ENCODE measurements around the gene PPA2. TPM values are rescaled to one million over a fixed set of nuclear protein-coding genes. Genes with fewer than 3 reads are reported as not detected.

Gene PPA2
- total RNA-seq, 1 donor from 2014 or later = 91.1 TPM

DNA sequence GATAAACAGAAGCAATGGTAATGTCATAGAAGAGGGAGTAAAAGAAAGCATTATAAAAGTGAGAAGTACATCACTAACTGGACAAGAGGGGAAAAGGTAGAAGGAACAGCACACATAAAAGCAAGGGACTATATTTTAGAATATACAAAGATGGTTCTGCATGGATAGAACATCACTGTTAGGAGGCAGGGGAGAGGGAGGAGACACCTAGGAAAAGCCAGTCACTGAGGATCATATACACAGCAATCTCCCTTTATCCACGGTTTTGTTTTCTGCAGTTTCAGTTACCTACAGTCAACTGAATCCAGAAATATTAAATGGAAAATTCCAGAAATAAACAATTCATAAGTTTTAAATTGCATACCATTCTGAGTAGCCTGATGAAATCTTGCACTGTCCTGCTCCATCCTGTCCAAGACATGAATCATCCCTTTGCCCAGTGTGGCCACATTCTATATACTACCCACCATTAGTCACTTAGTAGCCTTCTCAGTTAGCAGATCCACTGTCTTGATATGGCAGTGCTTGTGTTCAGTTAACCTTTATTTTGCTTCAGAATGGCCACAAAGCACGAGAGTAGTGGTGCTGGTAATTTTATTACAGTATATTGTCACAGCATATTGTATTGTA is 74.2 kb downstream of the PPA2 start:
- no peak overlapping the region for H3K4me3 ChIP-seq (ENCODE audit: low read depth, low read length)
- no peaks in the 10 kb centered on the region for H3K36me3 ChIP-seq (ENCODE audit: control insufficient read depth, insufficient read depth, low read length)
- peak; percentile 89 for DNase-seq (ENCODE audit: low read depth)
- TF ChIP-seq, protein P1, sequence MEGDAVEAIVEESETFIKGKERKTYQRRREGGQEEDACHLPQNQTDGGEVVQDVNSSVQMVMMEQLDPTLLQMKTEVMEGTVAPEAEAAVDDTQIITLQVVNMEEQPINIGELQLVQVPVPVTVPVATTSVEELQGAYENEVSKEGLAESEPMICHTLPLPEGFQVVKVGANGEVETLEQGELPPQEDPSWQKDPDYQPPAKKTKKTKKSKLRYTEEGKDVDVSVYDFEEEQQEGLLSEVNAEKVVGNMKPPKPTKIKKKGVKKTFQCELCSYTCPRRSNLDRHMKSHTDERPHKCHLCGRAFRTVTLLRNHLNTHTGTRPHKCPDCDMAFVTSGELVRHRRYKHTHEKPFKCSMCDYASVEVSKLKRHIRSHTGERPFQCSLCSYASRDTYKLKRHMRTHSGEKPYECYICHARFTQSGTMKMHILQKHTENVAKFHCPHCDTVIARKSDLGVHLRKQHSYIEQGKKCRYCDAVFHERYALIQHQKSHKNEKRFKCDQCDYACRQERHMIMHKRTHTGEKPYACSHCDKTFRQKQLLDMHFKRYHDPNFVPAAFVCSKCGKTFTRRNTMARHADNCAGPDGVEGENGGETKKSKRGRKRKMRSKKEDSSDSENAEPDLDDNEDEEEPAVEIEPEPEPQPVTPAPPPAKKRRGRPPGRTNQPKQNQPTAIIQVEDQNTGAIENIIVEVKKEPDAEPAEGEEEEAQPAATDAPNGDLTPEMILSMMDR (IDR thresholded peaks at IDR 0.05; ENCODE audit: insufficient read depth, low read length, severe bottlenecking) = no peak
- no peak for FAIRE-seq
- H3K27me3 ChIP-seq (ENCODE audit: control insufficient read depth, insufficient read depth, low read length) = no peaks in the 10 kb centered on the region

DNA sequence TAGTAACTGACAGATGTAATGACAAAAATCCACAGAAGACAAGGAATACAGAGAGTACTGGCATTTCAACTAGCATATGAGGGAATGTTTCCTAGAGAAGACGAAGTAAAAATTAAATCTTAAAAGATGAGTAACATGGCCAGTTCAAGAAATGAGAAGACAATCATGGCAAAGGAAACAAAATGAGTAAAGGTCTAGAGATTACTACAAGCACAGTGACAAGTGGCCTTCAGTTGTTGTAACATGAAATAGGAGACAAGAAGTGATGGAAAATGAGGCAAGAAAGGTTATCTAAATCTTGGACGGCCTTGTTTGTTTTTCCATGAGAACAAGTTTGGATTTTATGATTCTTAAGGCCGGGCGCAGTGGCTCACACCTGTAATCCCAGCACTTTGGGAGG is 81.0 kb downstream of the PPA2 start:
- FAIRE-seq (no peak), DNase-seq (ENCODE audit: low read depth) (no peak)
- Histone ChIP-seq H3K4me3 (ENCODE audit: low read depth, low read length) (no peak overlapping the region), H3K36me3 (ENCODE audit: control insufficient read depth, insufficient read depth, low read length) (no peaks in the 10 kb centered on the region), H3K27me3 (ENCODE audit: control insufficient read depth, insufficient read depth, low read length) (no peaks in the 10 kb centered on the region)
- TF ChIP-seq, protein P1 (IDR thresholded peaks at IDR 0.05; ENCODE audit: insufficient read depth, low read length, severe bottlenecking) = no peak

DNA sequence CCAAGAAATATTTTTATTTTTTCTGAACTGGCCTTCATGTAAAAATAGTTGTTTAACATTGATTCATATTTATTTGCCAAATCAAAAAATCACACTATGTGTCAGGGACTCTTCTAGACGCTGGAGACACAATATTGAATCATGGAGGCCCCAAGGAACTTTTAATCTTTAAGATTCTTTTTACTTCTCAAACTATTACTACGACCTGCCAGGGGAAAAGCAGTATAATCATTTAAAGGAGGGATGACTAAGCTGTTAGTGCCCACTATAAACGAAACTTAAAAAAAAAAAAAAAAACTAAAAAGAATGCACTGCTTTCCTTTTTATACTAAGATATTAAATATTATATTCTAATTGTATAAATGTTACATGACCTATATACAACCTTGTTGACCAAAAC is 84.7 kb downstream of the PPA2 start:
- TF ChIP-seq, protein P1 (IDR thresholded peaks at IDR 0.05; ENCODE audit: insufficient read depth, low read length, severe bottlenecking) = no peak
- no peaks in the 10 kb centered on the region for H3K27me3 ChIP-seq (ENCODE audit: control insufficient read depth, insufficient read depth, low read length)
- no peak for FAIRE-seq
- no peak for DNase-seq (ENCODE audit: low read depth)
- H3K4me3 ChIP-seq (ENCODE audit: low read depth, low read length) = no peak overlapping the region
- H3K36me3 ChIP-seq (ENCODE audit: control insufficient read depth, insufficient read depth, low read length) = peaks cover 1% of the 10 kb centered on the region

DNA sequence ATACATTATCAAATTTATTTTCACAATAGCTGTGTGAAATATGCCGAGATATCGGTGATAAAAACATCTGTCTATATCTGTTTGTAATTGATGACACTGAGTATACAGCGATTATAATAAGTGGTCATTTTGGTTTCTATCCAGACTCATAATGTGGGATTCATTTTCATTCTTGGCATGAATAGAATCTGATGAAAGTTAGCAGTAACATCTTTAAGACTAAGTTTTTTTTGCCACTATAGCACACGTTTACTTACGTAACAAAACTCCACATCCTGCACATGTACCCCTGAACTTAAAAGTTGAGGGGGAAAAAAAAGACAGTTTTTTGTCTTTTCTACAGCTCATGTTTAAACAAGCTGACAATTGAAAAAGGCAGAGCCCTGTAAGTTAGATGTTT is 86.4 kb downstream of the PPA2 start:
- no peak for FAIRE-seq
- TF ChIP-seq, protein P1 (IDR thresholded peaks at IDR 0.05; ENCODE audit: insufficient read depth, low read length, severe bottlenecking) = no peak
- DNase-seq (ENCODE audit: low read depth) = no peak
- no peak overlapping the region for H3K4me3 ChIP-seq (ENCODE audit: low read depth, low read length)
- peaks cover 1% of the 10 kb centered on the region for H3K36me3 ChIP-seq (ENCODE audit: control insufficient read depth, insufficient read depth, low read length)
- H3K27me3 ChIP-seq (ENCODE audit: control insufficient read depth, insufficient read depth, low read length) = no peaks in the 10 kb centered on the region

DNA sequence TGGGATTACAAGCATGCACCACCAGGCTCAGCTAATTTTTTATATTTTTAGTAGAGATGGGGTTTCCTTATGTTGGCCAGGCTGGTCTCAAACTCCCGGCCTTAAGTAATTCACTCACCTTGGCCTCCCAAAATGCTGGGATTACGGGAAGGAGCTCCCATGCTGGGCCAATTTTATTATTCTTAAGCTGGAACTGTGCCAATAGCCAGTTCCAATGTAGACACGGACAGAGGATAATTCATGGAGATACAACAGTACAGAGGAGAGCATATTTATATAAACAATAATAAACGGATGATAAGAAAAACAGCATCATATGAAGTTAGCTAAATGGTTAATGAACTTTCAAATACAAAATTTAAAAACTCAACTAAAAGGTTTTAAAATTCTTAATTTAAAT is 87.8 kb downstream of the PPA2 start:
- DNase-seq (ENCODE audit: low read depth) (no peak), FAIRE-seq (no peak)
- H3K36me3 ChIP-seq (ENCODE audit: control insufficient read depth, insufficient read depth, low read length) = peaks cover 1% of the 10 kb centered on the region
- TF ChIP-seq, protein P1 (IDR thresholded peaks at IDR 0.05; ENCODE audit: insufficient read depth, low read length, severe bottlenecking) = no peak
- H3K27me3 ChIP-seq (ENCODE audit: control insufficient read depth, insufficient read depth, low read length) = no peaks in the 10 kb centered on the region
- no peak overlapping the region for H3K4me3 ChIP-seq (ENCODE audit: low read depth, low read length)

DNA sequence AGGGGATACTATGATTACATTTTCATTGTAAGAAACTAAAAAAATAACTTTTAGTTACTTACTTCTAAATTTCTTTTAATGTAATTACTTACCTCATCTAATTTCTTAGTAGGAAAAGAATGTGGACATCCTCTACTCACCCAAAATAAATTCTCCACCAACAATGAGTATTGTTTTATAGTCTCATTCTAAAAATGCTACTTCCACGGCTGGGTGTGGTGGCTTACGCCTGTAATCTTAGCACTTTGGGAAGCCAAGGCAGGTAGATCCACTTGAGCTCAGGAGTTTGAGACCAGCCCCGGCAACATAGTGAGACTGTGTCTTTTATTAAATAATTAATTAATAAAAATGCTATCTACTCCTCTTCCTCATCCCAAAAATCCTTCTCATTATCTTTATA is 99.8 kb downstream of the PPA2 start:
- H3K36me3 ChIP-seq (ENCODE audit: control insufficient read depth, insufficient read depth, low read length) = no peaks in the 10 kb centered on the region
- DNase-seq (ENCODE audit: low read depth) (no peak), FAIRE-seq (no peak)
- H3K27me3 ChIP-seq (ENCODE audit: control insufficient read depth, insufficient read depth, low read length) = no peaks in the 10 kb centered on the region
- H3K4me3 ChIP-seq (ENCODE audit: low read depth, low read length) = no peak overlapping the region
- TF ChIP-seq, protein P1 (IDR thresholded peaks at IDR 0.05; ENCODE audit: insufficient read depth, low read length, severe bottlenecking) = no peak
